BLaER1 (cell line): ENCODE measurements around the gene H2AZ2.
"Not testable (repeated sequence)": the region's sequence is repeated elsewhere in the genome, so short reads cannot be mapped to it uniquely, and the experiment has no call there.

Experiments used
- H3K27ac ChIP-seq: shearing (Covaris generic); formaldehyde crosslinking; 2 replicates; pipeline ENCODE4 v1.8.1; 2022
- H3K27me3 ChIP-seq: shearing (Covaris generic); formaldehyde crosslinking; 2 replicates; pipeline ENCODE4 v1.8.1; 2022
- H3K36me3 ChIP-seq: shearing (Covaris generic); formaldehyde crosslinking; 2 replicates; pipeline ENCODE4 v1.8.1; 2022
- H3K4me1 ChIP-seq: shearing (Covaris generic); formaldehyde crosslinking; 2 replicates; pipeline ENCODE4 v1.8.1; 2022
- H3K4me2 ChIP-seq: shearing (Covaris generic); formaldehyde crosslinking; 2 replicates; pipeline ENCODE4 v1.8.1; 2022
- H3K4me3 ChIP-seq: shearing (Covaris generic); formaldehyde crosslinking; 2 replicates; pipeline ENCODE4 v1.8.1; 2022
- H3K9ac ChIP-seq: shearing (Covaris generic); formaldehyde crosslinking; 2 replicates; pipeline ENCODE4 v1.8.1; 2022
- H3K9me3 ChIP-seq: shearing (Covaris generic); formaldehyde crosslinking; 2 replicates; pipeline ENCODE4 v1.8.1; 2022
- H4K20me1 ChIP-seq: shearing (Covaris generic); formaldehyde crosslinking; 2 replicates; pipeline ENCODE4 v1.8.1; 2022
- Cebpa-rat ChIP-seq: shearing (Covaris generic); IDR thresholded peaks from 2 replicates; pipeline ENCODE4 v1.8.1; 2022

H2AZ2 gene

DNA sequence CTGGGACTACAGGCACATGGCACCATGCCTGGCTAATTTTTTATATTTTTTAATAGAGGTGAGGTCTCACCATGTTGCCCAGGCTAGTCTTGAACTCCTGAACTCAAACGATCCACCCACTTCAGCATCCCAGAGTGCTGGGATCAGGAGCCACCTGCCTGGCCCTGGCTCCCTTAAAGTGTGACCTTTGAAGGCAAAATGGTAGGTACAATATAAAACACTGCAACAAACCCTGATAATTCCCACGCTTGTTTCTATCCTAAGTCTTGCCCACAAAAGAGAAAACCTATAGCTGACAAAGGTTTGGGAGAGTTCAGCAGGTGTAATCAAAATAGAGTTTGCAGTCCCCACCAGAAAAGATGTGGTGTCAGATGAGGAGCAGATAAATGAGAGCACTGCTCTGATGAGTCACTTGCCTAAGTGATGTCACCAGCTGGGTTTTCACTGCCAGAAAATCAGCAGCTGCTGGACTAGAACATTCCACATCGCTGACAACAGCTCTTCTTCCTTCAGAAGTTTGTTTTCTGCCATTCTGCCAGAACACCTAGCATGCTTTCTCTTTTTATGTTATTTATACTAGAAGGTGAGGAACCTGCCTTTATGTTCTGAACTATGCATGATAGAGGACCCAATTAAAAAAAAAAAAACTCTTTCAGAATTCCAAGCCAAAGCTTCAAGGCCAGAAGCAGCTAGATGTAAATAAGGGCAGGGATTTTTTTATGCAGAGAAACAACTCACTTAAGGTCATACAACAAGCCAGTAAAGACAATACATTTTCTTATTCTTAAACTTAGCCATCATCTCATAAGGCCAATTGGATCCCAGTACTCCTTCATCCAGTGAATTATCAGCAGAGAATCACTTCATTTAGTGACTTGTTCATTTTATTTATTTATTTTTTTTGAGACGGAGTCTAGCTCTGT is 19.4 kb upstream of the H2AZ2 start:
- no peak for TF ChIP-seq Cebpa-rat
- Histone ChIP-seq H3K36me3 (no peaks in the 10 kb centered on the region), H3K9ac (no peak overlapping the region), H3K4me1 (no peaks in the 10 kb centered on the region), H3K27me3 (no peaks in the 10 kb centered on the region), H3K4me3 (no peak overlapping the region), H3K4me2 (no peak overlapping the region), H3K27ac (no peak overlapping the region), H4K20me1 (no peaks in the 10 kb centered on the region), H3K9me3 (peaks cover 25% of the 10 kb centered on the region)

GRCh38 chr7:44861949-44862348 is 14.1 kb upstream of the H2AZ2 start:
- H3K4me1 ChIP-seq, H4K20me1 ChIP-seq, H3K36me3 ChIP-seq, H3K9me3 ChIP-seq, H3K27ac ChIP-seq, H3K27me3 ChIP-seq, H3K4me2 ChIP-seq, H3K9ac ChIP-seq, H3K4me3 ChIP-seq: not testable (repeated sequence)

DNA sequence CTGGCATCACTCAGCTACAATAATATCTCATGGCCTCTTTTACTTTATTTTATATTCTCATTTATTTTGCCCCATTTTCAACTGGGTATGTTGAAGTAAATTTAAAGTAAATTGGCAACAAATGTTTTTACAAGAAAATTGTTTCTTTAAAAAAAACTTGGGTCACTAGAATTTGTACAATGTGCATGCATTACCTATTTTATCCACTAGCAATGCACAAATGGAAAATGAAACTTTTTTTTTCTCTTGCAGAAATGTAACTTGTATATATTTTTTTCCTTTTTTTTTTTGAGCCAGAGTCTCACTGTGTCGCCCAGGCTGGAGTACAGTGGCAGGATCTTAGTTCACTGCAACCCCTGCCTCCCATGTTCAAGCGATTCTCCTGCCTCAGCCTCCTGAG is 10.3 kb upstream of the H2AZ2 start:
- H3K4me2 ChIP-seq: no peak overlapping the region

GRCh38 chr7:44854644-44855364 is 6.9 kb upstream of the H2AZ2 start:
- peaks cover under 1% of the 10 kb centered on the region for H3K4me1 ChIP-seq
- H3K27ac ChIP-seq: no peak overlapping the region
- H3K4me3 ChIP-seq: no peak overlapping the region
- H3K9me3 ChIP-seq: no peaks in the 10 kb centered on the region
- H3K4me2 ChIP-seq: no peak overlapping the region
- 0 out of 2 replicates have a peak overlapping the region, but pooled peaks have one; percentile 19 for H3K9ac ChIP-seq
- no peak for TF ChIP-seq Cebpa-rat
- no peaks in the 10 kb centered on the region for H4K20me1 ChIP-seq
- no peaks in the 10 kb centered on the region for H3K27me3 ChIP-seq
- no peaks in the 10 kb centered on the region for H3K36me3 ChIP-seq

More for the DNA sequence above, 10.3 kb upstream of the H2AZ2 start:
- H3K4me1 ChIP-seq: no peaks in the 10 kb centered on the region
- no peak overlapping the region for H3K27ac ChIP-seq
- H4K20me1 ChIP-seq: no peaks in the 10 kb centered on the region
- no peak overlapping the region for H3K9ac ChIP-seq
- H3K4me3 ChIP-seq: no peak overlapping the region
- no peaks in the 10 kb centered on the region for H3K27me3 ChIP-seq
- no peak for TF ChIP-seq Cebpa-rat
- H3K36me3 ChIP-seq: no peaks in the 10 kb centered on the region
- H3K9me3 ChIP-seq: no peaks in the 10 kb centered on the region

GRCh38 chr7:44853391-44853790 is 5.5 kb upstream of the H2AZ2 start:
- Histone ChIP-seq H3K9ac (no peak overlapping the region), H3K4me3 (no peak overlapping the region), H3K9me3 (no peaks in the 10 kb centered on the region), H3K4me2 (no peak overlapping the region), H3K27me3 (no peaks in the 10 kb centered on the region), H3K27ac (no peak overlapping the region), H3K36me3 (no peaks in the 10 kb centered on the region), H4K20me1 (no peaks in the 10 kb centered on the region), H3K4me1 (peaks cover 12% of the 10 kb centered on the region)
- no peak for TF ChIP-seq Cebpa-rat

GRCh38 chr7:44852590-44852989 is 4.7 kb upstream of the H2AZ2 start:
- Histone ChIP-seq H4K20me1 (peaks cover 1% of the 10 kb centered on the region), H3K4me1 (peaks cover 12% of the 10 kb centered on the region), H3K27ac (no peak overlapping the region), H3K4me3 (no peak overlapping the region), H3K9ac (no peak overlapping the region), H3K27me3 (no peaks in the 10 kb centered on the region), H3K4me2 (no peak overlapping the region), H3K36me3 (no peaks in the 10 kb centered on the region), H3K9me3 (no peaks in the 10 kb centered on the region)
- TF ChIP-seq Cebpa-rat: no peak

- TF ChIP-seq Cebpa-rat: no peak
- peak overlapping the region; percentile 83; the same call in 1 of the 2 replicates for H3K4me2 ChIP-seq
- no peak overlapping the region for H3K27ac ChIP-seq
- no peaks in the 10 kb centered on the region for H3K36me3 ChIP-seq
- H3K9ac ChIP-seq: peak overlapping the region; percentile 95
- H3K9me3 ChIP-seq: no peaks in the 10 kb centered on the region
- H3K27me3 ChIP-seq: no peaks in the 10 kb centered on the region
- peaks cover 22% of the 10 kb centered on the region for H3K4me1 ChIP-seq
- peaks cover 27% of the 10 kb centered on the region for H4K20me1 ChIP-seq
- H3K4me3 ChIP-seq: no peak overlapping the region
Observed at GRCh38 chr7:44849885-44850544, 2.1 kb upstream of the H2AZ2 start.

GRCh38 chr7:44849259-44849884 is 1.5 kb upstream of the H2AZ2 start:
- H3K4me2 ChIP-seq: peak overlapping the region; percentile 83
- TF ChIP-seq Cebpa-rat: no peak

GRCh38 chr7:44847509-44847919 is 373 bp downstream of the H2AZ2 start:
- H3K27me3 ChIP-seq: no peaks in the 10 kb centered on the region
- H3K4me3 ChIP-seq: peak overlapping the region; percentile 81
- H3K4me1 ChIP-seq: peaks cover 33% of the 10 kb centered on the region
- peak overlapping the region; percentile 72 for H3K4me2 ChIP-seq
- H3K36me3 ChIP-seq: peaks cover 16% of the 10 kb centered on the region
- peaks cover 52% of the 10 kb centered on the region for H4K20me1 ChIP-seq
- H3K27ac ChIP-seq: peak overlapping the region; percentile 97
- peak overlapping the region; percentile 97 for H3K9ac ChIP-seq
- peak; percentile 70 for TF ChIP-seq Cebpa-rat
- H3K9me3 ChIP-seq: no peaks in the 10 kb centered on the region

More at GRCh38 chr7:44849259-44849884, 1.5 kb upstream of the H2AZ2 start:
- H4K20me1 ChIP-seq: peaks cover 33% of the 10 kb centered on the region
- peaks cover 28% of the 10 kb centered on the region for H3K4me1 ChIP-seq
- peak overlapping the region; percentile 81 for H3K4me3 ChIP-seq
- peak overlapping the region; percentile 95 for H3K9ac ChIP-seq
- peak overlapping the region; percentile 95 for H3K27ac ChIP-seq
- peaks cover under 1% of the 10 kb centered on the region; the same call in 1 of the 2 replicates for H3K36me3 ChIP-seq
- no peaks in the 10 kb centered on the region for H3K27me3 ChIP-seq
- no peaks in the 10 kb centered on the region for H3K9me3 ChIP-seq
